Kidney epithelial cell (primary cell): ENCODE data around the gene BMP6. TPM values are rescaled to one million over a fixed set of nuclear protein-coding genes. Genes with fewer than 3 reads are reported as not detected.

Experiments
- DNase-seq: peaks from one replicate; pipeline ENCODE4 v3.0.0-alpha.2; 2010; ENCODE audit warnings: low read depth
- H3K27me3 ChIP-seq: 2 replicates; pipeline ENCODE4 v1.6.0; 2011; ENCODE audit warnings: low read length; ENCODE audit not compliant: control insufficient read depth, insufficient read depth
- H3K36me3 ChIP-seq: 2 replicates; pipeline ENCODE4 v1.5.1; 2011; ENCODE audit warnings: low read length; ENCODE audit not compliant: control insufficient read depth, insufficient read depth
- H3K4me3 ChIP-seq: 2 replicates; pipeline ENCODE4 v1.5.1; 2011; ENCODE audit warnings: low read depth, mild to moderate bottlenecking, control low read depth, low read length
- CTCF ChIP-seq: IDR thresholded peaks from 2 replicates; pipeline ENCODE4 v1.5.1; 2011; ENCODE audit warnings: mild to moderate bottlenecking, moderate library complexity, low read length, control low read depth, inconsistent platforms; ENCODE audit not compliant: insufficient read depth, poor library complexity, severe bottlenecking
- total RNA-seq: library from RNA; depleted of rRNA; stranded (reverse); fragments of >200 nt; gene quantifications from 2 replicates; pipeline ENCODE4 v1.2.3, GENCODE V29; 2015

Gene BMP6
- total RNA-seq, 1 donor from 2014 or later: 1.1 TPM

- H3K36me3 ChIP-seq: no peaks in the 10 kb centered on the region
- DNase-seq: no peak
Measured at GRCh38 chr6:7828124-7828523, 102.2 kb downstream of the BMP6 start.

GRCh38 chr6:7832904-7833750, 107.2 kb downstream of the BMP6 start:
- no peak for DNase-seq
- Histone ChIP-seq H3K4me3 (no peak overlapping the region), H3K27me3 (no peaks in the 10 kb centered on the region), H3K36me3 (no peaks in the 10 kb centered on the region)
- TF ChIP-seq CTCF: no peak

More at GRCh38 chr6:7828124-7828523, 102.2 kb downstream of the BMP6 start:
- Histone ChIP-seq H3K4me3 (no peak overlapping the region), H3K27me3 (no peaks in the 10 kb centered on the region)
- TF ChIP-seq CTCF: no peak

GRCh38 chr6:7833751-7834070, 107.8 kb downstream of the BMP6 start:
- TF ChIP-seq CTCF: no peak
- H3K27me3 ChIP-seq: no peaks in the 10 kb centered on the region
- DNase-seq: no peak

GRCh38 chr6:7836371-7837026, 110.6 kb downstream of the BMP6 start:
- no peaks in the 10 kb centered on the region for H3K36me3 ChIP-seq
- no peak for TF ChIP-seq CTCF
- no peaks in the 10 kb centered on the region for H3K27me3 ChIP-seq
- no peak overlapping the region for H3K4me3 ChIP-seq
- no peak for DNase-seq

More at GRCh38 chr6:7833751-7834070, 107.8 kb downstream of the BMP6 start:
- Histone ChIP-seq H3K36me3 (no peaks in the 10 kb centered on the region), H3K4me3 (no peak overlapping the region)

GRCh38 chr6:7841781-7842468, 116.0 kb downstream of the BMP6 start:
- no peak for DNase-seq
- no peaks in the 10 kb centered on the region for H3K36me3 ChIP-seq
- no peak for TF ChIP-seq CTCF
- H3K27me3 ChIP-seq: no peaks in the 10 kb centered on the region
- H3K4me3 ChIP-seq: no peak overlapping the region
